ACC112 (cell line): Measurements from ENCODE around the gene NUPR1.
"Not testable (repeated sequence)": the region's sequence is repeated elsewhere in the genome, so short reads cannot be mapped to it uniquely, and the experiment has no call there.

Experiments
- H2AFZ ChIP-seq: fragments of 200-600 bp; sonication (generic); one replicate; pipeline ENCODE4 v1.6.0; 2017; ENCODE audit warnings: antibody characterized with exemption, low read length; ENCODE audit not compliant: unreplicated experiment
- H3K27ac ChIP-seq: fragments of 200-600 bp; sonication (generic); 2 replicates; pipeline ENCODE4 v1.5.1; 2014; ENCODE audit warnings: low read depth, mild to moderate bottlenecking, antibody characterized with exemption, low read length, moderate library complexity
- H3K27me3 ChIP-seq: fragments of 200-600 bp; sonication (generic); 2 replicates; pipeline ENCODE4 v1.6.1; 2014; ENCODE audit warnings: mild to moderate bottlenecking, antibody characterized with exemption, low read length, moderate library complexity, mixed read lengths; ENCODE audit not compliant: insufficient read depth
- H3K36me3 ChIP-seq: fragments of 200-600 bp; sonication (generic); 2 replicates; pipeline ENCODE4 v1.6.1; 2016; ENCODE audit warnings: mild to moderate bottlenecking, antibody characterized with exemption, low read length, moderate library complexity, mixed read lengths; ENCODE audit not compliant: insufficient read depth
- H3K4me1 ChIP-seq: fragments of 200-600 bp; sonication (generic); one replicate; pipeline ENCODE4 v1.6.1; 2016; ENCODE audit warnings: low read length, mixed read lengths; ENCODE audit not compliant: insufficient read depth, unreplicated experiment, control insufficient read depth
- H3K4me3 ChIP-seq: fragments of 200-600 bp; sonication (generic); 2 replicates; pipeline ENCODE4 v1.5.1; 2014; ENCODE audit warnings: mild to moderate bottlenecking, low read depth, low read length
- H3K79me2 ChIP-seq: fragments of 200-600 bp; sonication (generic); one replicate; pipeline ENCODE4 v1.6.0; 2016; ENCODE audit warnings: low read length; ENCODE audit not compliant: control insufficient read depth, unreplicated experiment, insufficient read depth

Gene NUPR1

GRCh38 chr16:28554634-28555423, 16.1 kb upstream of the NUPR1 start:
- Histone ChIP-seq H3K36me3 (no peaks in the 10 kb centered on the region), H2AFZ (peak overlapping the region; percentile 61), H3K4me3 (peak overlapping the region; percentile 78), H3K27me3 (no peaks in the 10 kb centered on the region), H3K4me1 (no peaks in the 10 kb centered on the region), H3K79me2 (peaks cover 9% of the 10 kb centered on the region), H3K27ac (no peak overlapping the region)

GRCh38 chr16:28553776-28554633, 15.2 kb upstream of the NUPR1 start, which contains the start of gene SGF29:
TSS of gene SGF29 (plus strand) at chr16:28553920. CDS start at chr16:28581070, 27,150 bp downstream.
- Histone ChIP-seq H2AFZ (peak within 1 kb of the TSS; percentile 96), H3K27ac (peak within 1 kb of the TSS; percentile 93), H3K36me3 (no peaks in the 10 kb centered on the region), H3K4me1 (no peaks in the 10 kb centered on the region), H3K79me2 (peaks cover 9% of the 10 kb centered on the region), H3K27me3 (no peaks in the 10 kb centered on the region), H3K4me3 (peak within 1 kb of the TSS; percentile 99)

GRCh38 chr16:28549301-28549899, 10.6 kb upstream of the NUPR1 start:
- H2AFZ ChIP-seq = no peak overlapping the region
- H3K4me1 ChIP-seq = no peaks in the 10 kb centered on the region
- H3K79me2 ChIP-seq = no peaks in the 10 kb centered on the region
- no peaks in the 10 kb centered on the region for H3K27me3 ChIP-seq
- H3K4me3 ChIP-seq = no peak overlapping the region
- no peaks in the 10 kb centered on the region for H3K36me3 ChIP-seq
- no peak overlapping the region for H3K27ac ChIP-seq

- Histone ChIP-seq H3K79me2 (no peaks in the 10 kb centered on the region), H3K36me3 (no peaks in the 10 kb centered on the region), H3K27ac (no peak overlapping the region), H3K4me1 (no peaks in the 10 kb centered on the region), H3K27me3 (no peaks in the 10 kb centered on the region), H3K4me3 (no peak overlapping the region), H2AFZ (peak overlapping the region; percentile 32)
Measured at GRCh38 chr16:28548306-28548802, 9.6 kb upstream of the NUPR1 start.

GRCh38 chr16:28546626-28547025, 7.9 kb upstream of the NUPR1 start:
- no peak overlapping the region for H2AFZ ChIP-seq
- H3K27me3 ChIP-seq = no peaks in the 10 kb centered on the region
- H3K4me3 ChIP-seq = no peak overlapping the region
- no peaks in the 10 kb centered on the region for H3K79me2 ChIP-seq
- H3K4me1 ChIP-seq = no peaks in the 10 kb centered on the region
- no peaks in the 10 kb centered on the region for H3K36me3 ChIP-seq
- no peak overlapping the region for H3K27ac ChIP-seq

GRCh38 chr16:28545964-28546363, 7.2 kb upstream of the NUPR1 start:
- not testable (repeated sequence) for H3K36me3 ChIP-seq, H3K4me3 ChIP-seq, H2AFZ ChIP-seq, H3K4me1 ChIP-seq, H3K27me3 ChIP-seq, H3K27ac ChIP-seq, H3K79me2 ChIP-seq

- Histone ChIP-seq H3K27me3 (no peaks in the 10 kb centered on the region), H3K36me3 (no peaks in the 10 kb centered on the region), H3K79me2 (no peaks in the 10 kb centered on the region), H3K4me3 (no peak overlapping the region), H3K27ac (no peak overlapping the region), H3K4me1 (no peaks in the 10 kb centered on the region), H2AFZ (no peak overlapping the region)
Measured at GRCh38 chr16:28544998-28545397, 6.2 kb upstream of the NUPR1 start.

- Histone ChIP-seq H3K27ac (no peak overlapping the region), H3K36me3 (no peaks in the 10 kb centered on the region), H3K27me3 (no peaks in the 10 kb centered on the region), H3K4me1 (peaks cover 7% of the 10 kb centered on the region), H3K4me3 (no peak overlapping the region), H2AFZ (no peak overlapping the region), H3K79me2 (peaks cover 5% of the 10 kb centered on the region)
Measured at GRCh38 chr16:28543072-28543471, 4.3 kb upstream of the NUPR1 start.

GRCh38 chr16:28542646-28543045, 3.9 kb upstream of the NUPR1 start:
- H2AFZ ChIP-seq = no peak overlapping the region
- no peaks in the 10 kb centered on the region for H3K36me3 ChIP-seq
- H3K79me2 ChIP-seq = peaks cover 9% of the 10 kb centered on the region
- H3K4me3 ChIP-seq = no peak overlapping the region
- no peaks in the 10 kb centered on the region for H3K27me3 ChIP-seq
- H3K4me1 ChIP-seq = peaks cover 11% of the 10 kb centered on the region
- H3K27ac ChIP-seq = no peak overlapping the region

GRCh38 chr16:28540346-28540745, 1.6 kb upstream of the NUPR1 start:
- H2AFZ ChIP-seq = no peak overlapping the region
- no peak overlapping the region for H3K27ac ChIP-seq
- H3K4me1 ChIP-seq = peaks cover 18% of the 10 kb centered on the region
- no peak overlapping the region for H3K4me3 ChIP-seq
- no peaks in the 10 kb centered on the region for H3K27me3 ChIP-seq
- peaks cover 16% of the 10 kb centered on the region for H3K79me2 ChIP-seq
- no peaks in the 10 kb centered on the region for H3K36me3 ChIP-seq
